Measurements from ENCODE around the gene SLC5A2.
"Not testable (repeated sequence)": the region's sequence is repeated elsewhere in the genome, so short reads cannot be mapped to it uniquely, and the experiment has no call there.

The SLC5A2 gene

DNA sequence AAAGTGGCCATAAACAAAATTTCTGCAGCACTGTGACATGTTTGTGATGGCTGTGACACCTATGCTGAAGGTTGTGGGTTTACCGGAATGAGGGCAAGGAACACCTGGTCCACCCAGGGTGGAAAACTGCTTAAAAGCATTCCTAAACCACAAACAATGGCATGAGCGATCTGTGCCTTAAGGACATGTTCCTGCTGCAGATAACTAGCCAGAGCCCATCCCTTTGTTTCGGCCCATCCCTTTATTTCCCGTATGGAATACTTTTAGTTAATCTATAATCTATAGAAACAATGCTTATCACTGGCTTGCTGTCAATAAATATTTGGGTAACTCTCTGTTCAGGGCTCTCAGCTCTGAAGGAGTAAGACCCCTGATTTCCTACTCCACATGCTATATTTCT lies 56.8 kb downstream of the SLC5A2 start:
- not testable (repeated sequence) for H2AK5ac ChIP-seq (ENCODE audit: low read depth, low read length); H3K9ac ChIP-seq (ENCODE audit: low read depth, low read length, poor library complexity); H3K14ac ChIP-seq (ENCODE audit: low read length); H3K4me2 ChIP-seq (ENCODE audit: insufficient read depth, low read length, poor library complexity, severe bottlenecking); H3K4ac ChIP-seq (ENCODE audit: low read length); H4K91ac ChIP-seq (ENCODE audit: low read depth, low read length, poor library complexity); H2BK12ac ChIP-seq (ENCODE audit: low read length); H3K4me1 ChIP-seq (ENCODE audit: control insufficient read depth in 2 of 2, insufficient read depth in 1 of 2, low read depth in 1 of 2, low read length in 2 of 2); H2BK120ac ChIP-seq (ENCODE audit: low read depth, low read length); H3K27ac ChIP-seq (replicated peaks; ENCODE audit: low read length); H3K23ac ChIP-seq (ENCODE audit: low read depth, low read length, poor library complexity); H2BK5ac ChIP-seq (ENCODE audit: low read length); H3K36me3 ChIP-seq (replicated peaks in 1 of 2; ENCODE audit: control insufficient read depth in 2 of 2, insufficient read depth in 2 of 2, low read length in 2 of 2); H2BK15ac ChIP-seq (ENCODE audit: low read length); H3K4me3 ChIP-seq (ENCODE audit: low read length in 2 of 2); H4K8ac ChIP-seq (ENCODE audit: low read depth, low read length); H2AFZ ChIP-seq (ENCODE audit: low read length); H3K18ac ChIP-seq (ENCODE audit: low read length); H3K79me1 ChIP-seq (ENCODE audit: low read depth, low read length); DNase-seq (ENCODE audit: low spot score)
- peaks cover 0 to 12% (median 0%) of the 10 kb centered on the region in 3 experiments for H3K27me3 ChIP-seq (ENCODE audit: control insufficient read depth in 3 of 3, insufficient read depth in 3 of 3, low read depth in 1 of 3, low read length in 3 of 3)
- peaks cover 0 to 13% of the 10 kb centered on the region in 2 donors for H3K9me3 ChIP-seq (replicated peaks in 1 of 2; ENCODE audit: control insufficient read depth in 2 of 2, insufficient read depth in 1 of 2, low read depth in 1 of 2, low read length in 2 of 2)
- WGBS, 2 donors (ENCODE audit: extremely low coverage in 2 of 2, insufficient read length in 2 of 2, insufficient replicate concordance in 1 of 2) = no CpG with 5 or more reads among the region's 4 CpGs
